ENCODE measurements around the gene DNAAF9.

Gene DNAAF9

DNA sequence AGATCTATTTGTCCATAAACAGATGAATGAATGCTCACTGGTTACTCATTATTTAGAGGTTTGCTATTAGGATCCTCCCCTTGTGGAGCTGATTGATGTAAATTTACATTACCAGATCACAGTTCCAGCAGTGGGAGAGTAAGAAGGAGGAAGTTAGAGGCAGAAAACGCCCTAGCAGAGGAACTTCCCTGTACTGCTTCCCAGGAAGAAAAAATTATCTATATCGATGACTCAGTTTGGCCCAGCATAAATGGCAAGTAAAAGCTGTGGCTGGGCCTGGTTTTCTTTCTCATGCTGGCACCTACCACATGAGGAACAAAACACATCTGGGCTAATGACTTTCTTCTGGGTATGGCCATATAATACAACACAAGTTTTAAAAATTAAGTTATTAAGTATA is 35.7 kb downstream of the DNAAF9 start:
- DNase-seq (ENCODE audit: low spot score): no peak

DNA sequence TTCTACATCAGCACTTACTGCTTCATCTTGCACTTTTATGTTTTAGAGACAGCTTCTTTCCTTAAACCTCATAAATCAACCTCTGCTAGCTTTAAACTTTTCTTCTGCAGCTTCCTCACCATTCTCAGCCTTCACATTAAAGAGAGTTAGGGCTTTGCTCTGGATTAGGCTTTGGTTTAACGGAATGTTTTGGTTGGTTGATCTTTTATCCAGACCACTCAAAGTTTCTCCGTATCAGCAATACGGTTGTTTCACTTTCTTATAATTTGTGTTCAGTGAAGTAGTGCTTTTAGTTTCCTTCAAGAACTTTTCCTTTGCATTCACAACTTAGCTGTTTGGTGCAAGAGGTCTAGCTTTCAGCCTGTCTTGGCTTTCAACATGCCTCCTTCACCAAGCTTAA is 40.4 kb downstream of the DNAAF9 start:
- no peak for DNase-seq (ENCODE audit: low spot score)

- DNase-seq (ENCODE audit: low spot score): no peak
Measured at GRCh38 chr20:3364323-3365013, 43.0 kb downstream of the DNAAF9 start.

GRCh38 chr20:3360752-3361151 is 46.7 kb downstream of the DNAAF9 start:
- DNase-seq (ENCODE audit: low spot score): no peak

DNA sequence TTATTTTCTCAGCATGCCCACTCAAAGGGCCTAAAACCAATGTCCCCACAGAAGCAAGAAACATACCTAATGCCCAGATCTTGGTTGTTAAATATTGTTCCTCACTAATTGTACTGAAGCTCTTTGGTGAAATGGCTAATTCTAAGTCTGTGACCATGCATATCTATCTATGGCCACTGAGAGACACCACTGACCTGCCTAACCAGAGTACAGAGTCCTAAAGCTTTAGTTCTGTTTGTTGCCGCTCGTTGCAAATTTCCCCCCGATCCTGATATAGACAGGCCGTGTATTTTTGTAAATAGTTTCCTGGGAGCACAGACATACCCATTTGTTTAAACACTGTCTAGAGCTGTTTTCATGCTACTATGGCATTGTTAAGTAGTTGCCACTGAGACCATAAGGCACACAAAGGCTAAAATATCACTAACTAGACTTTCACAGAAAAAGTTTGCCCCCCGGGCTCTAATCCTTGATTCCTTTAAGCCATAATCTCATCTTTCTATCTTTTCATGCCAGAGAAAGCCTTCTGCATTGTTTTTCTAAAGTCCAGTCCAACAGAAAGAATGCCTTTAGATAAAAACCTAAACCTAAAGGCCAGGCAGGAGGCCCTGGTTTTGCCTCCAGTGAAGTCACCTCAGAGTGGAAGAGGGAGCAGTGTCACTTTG is 48.7 kb downstream of the DNAAF9 start:
- DNase-seq (ENCODE audit: low spot score): no peak

Data from hepatic stellate cell (primary cell).